Measurements from ENCODE around the gene NARS2.
"Not testable (repeated sequence)": the region's sequence is repeated elsewhere in the genome, so short reads cannot be mapped to it uniquely, and the experiment has no call there.

Gene NARS2

DNA sequence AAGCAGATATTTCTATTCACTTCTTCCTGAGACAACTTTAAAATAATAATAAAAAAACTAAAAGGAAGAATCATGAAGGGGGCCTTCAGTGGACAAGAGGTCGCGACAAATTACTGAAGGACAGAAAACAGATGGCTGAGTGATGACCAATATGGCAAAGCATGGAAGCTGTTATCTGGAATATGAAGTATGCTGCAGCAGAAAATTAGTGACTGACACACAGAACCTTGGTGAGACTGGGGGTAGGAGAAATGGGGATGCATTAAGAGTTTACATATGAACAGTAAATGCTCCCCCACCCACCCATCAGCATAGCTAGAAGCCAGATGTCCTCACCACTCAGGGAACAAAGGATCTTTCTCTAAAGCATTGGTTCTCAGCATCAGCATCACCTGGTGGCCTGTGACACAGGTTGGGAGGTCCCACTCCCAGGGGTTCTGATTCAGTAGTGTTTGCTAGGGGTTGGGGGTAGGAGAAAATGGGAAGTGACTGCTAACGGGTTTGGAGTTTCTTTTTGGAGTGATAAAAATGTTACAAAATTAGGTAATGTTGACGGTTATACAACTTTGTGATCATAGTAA, 59.7 kb downstream of the NARS2 start:
- no peak for DNase-seq (ENCODE audit: low read depth)
- TF ChIP-seq, protein P1, sequence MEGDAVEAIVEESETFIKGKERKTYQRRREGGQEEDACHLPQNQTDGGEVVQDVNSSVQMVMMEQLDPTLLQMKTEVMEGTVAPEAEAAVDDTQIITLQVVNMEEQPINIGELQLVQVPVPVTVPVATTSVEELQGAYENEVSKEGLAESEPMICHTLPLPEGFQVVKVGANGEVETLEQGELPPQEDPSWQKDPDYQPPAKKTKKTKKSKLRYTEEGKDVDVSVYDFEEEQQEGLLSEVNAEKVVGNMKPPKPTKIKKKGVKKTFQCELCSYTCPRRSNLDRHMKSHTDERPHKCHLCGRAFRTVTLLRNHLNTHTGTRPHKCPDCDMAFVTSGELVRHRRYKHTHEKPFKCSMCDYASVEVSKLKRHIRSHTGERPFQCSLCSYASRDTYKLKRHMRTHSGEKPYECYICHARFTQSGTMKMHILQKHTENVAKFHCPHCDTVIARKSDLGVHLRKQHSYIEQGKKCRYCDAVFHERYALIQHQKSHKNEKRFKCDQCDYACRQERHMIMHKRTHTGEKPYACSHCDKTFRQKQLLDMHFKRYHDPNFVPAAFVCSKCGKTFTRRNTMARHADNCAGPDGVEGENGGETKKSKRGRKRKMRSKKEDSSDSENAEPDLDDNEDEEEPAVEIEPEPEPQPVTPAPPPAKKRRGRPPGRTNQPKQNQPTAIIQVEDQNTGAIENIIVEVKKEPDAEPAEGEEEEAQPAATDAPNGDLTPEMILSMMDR (conservative IDR thresholded peaks at IDR 0.05; ENCODE audit: control insufficient read depth, insufficient read depth, low read depth, low read length): no peak
- H3K4me3 ChIP-seq (ENCODE audit: control insufficient read depth, low read depth, low read length): no peak overlapping the region

DNA sequence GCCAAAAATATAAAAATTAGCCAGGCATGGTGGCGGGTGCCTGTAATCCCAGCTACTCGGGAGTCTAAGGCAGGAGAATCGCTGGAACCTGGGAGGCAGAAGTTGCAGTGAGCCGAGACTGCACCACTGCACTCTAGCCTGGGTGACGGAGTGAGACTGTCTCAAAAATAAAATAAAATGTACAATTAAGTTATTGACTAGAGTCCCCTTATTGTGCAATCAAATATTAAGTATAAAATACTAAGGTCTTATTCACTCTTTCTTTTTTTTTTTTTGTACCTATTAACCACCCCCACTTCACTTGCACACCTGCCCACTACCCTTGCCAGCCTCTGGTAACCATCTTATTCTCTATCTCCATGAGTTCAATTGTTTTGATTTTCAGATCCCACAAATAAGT, 61.6 kb downstream of the NARS2 start:
- H3K4me3 ChIP-seq (ENCODE audit: control insufficient read depth, low read depth, low read length); DNase-seq (ENCODE audit: low read depth): not testable (repeated sequence)

DNA sequence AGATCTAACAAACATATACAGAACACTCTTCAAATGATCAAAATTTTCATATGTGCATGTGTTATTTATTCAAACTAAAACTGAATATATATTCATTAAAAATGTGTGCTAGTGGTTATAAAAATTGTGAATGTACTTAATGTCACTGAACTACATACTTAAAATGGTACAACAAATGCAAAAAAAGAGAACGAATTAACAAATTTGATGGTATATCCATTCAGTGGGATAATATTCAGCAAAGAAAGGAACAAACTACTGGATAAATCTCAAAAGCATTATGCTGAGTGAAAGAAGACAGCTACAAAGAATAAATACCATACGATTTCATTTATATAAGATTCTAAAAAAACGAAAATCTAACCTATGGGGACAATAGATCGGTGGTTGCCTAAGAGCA, 64.1 kb downstream of the NARS2 start:
- TF ChIP-seq, protein P1 (conservative IDR thresholded peaks at IDR 0.05; ENCODE audit: control insufficient read depth, insufficient read depth, low read depth, low read length): no peak
- DNase-seq (ENCODE audit: low read depth): no peak
- no peak overlapping the region for H3K4me3 ChIP-seq (ENCODE audit: control insufficient read depth, low read depth, low read length)

DNA sequence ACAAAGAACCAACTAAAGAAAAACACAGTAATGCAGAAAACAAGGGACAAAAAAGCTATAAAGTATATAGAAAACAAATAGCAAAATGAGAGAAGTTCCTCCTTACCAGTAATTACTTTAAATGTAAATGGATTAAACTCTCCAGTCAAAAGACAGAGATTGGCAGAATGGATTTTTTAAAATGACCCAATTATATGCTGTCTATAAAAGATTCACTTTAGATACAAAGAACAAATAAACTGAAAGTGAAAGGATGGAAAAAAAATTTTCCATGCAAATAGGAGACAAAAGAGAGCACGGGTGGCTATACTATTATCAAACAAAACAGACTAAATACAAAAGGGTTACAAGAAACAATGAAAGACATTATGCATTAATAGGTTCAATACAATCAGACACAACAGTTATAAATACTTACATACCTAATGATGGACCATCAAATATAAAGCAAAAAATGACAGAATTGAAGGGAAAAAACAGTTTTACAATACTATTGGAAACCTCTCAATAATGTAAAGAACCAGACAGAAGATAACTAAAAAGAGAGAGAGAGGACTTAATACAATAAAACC, 64.6 kb downstream of the NARS2 start:
- no peak for DNase-seq (ENCODE audit: low read depth)
- H3K4me3 ChIP-seq (ENCODE audit: control insufficient read depth, low read depth, low read length): no peak overlapping the region
- TF ChIP-seq, protein P1 (conservative IDR thresholded peaks at IDR 0.05; ENCODE audit: control insufficient read depth, insufficient read depth, low read depth, low read length): no peak

DNA sequence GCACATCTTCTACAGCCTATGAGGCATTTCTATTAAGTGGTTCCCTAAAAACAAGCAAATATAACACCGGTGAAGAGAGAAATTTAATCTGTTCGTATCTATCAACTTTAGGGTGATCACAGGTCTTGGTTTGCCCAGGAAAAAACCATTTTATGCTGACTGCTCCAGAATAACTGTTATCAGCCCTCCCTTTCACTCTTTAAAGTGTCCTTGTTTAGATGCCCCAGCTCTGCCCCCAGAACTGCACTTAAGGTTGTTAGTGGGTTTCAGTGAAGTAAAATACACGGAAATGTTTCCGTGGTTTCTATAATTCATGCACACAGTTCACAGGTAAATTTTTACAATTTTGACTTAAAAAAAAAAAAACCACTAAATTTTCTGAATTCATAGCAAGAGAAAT, 70.0 kb downstream of the NARS2 start:
- no peak for DNase-seq (ENCODE audit: low read depth)
- H3K4me3 ChIP-seq (ENCODE audit: control insufficient read depth, low read depth, low read length): no peak overlapping the region
- TF ChIP-seq, protein P1 (conservative IDR thresholded peaks at IDR 0.05; ENCODE audit: control insufficient read depth, insufficient read depth, low read depth, low read length): no peak

DNA sequence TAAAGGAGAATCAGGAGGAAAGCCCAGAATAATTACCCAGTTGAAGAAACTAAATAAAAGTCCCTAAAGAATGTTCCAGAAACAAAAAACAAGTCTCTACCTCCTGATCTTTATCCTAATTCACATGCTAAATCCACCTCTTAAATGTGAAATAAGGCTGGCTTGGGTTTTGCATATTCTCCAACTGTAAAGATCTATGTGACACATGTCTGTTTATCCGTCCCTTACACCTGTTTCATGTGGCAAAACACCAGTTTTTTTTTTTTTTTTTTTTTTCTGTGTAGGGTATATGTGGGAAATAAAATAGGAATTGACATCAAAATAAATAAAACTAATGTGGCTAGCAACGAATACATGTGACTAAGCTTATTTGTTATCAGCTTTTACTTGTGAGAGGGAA, 70.5 kb downstream of the NARS2 start:
- no peak for DNase-seq (ENCODE audit: low read depth)
- TF ChIP-seq, protein P1 (conservative IDR thresholded peaks at IDR 0.05; ENCODE audit: control insufficient read depth, insufficient read depth, low read depth, low read length): no peak
- no peak overlapping the region for H3K4me3 ChIP-seq (ENCODE audit: control insufficient read depth, low read depth, low read length)

DNA sequence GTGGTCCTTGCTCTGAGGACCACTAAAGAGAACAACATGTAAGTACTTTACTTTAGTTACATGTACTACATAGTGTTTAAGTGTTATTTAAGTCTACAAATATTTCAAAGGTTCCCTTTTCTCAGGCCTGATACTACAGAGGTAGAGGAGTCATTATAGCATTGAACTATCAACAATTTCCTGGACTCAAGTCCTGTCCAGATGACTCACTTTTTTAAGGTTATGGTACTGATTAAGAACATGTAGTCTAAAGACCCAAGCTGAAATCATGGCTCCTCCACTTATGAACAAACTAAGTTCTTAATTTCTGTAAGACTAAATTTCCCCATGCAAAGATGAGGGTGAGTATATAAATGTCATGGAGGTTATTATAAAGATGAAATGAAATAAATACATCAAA, 74.7 kb downstream of the NARS2 start:
- TF ChIP-seq, protein P1 (conservative IDR thresholded peaks at IDR 0.05; ENCODE audit: control insufficient read depth, insufficient read depth, low read depth, low read length): no peak
- H3K4me3 ChIP-seq (ENCODE audit: control insufficient read depth, low read depth, low read length): no peak overlapping the region
- DNase-seq (ENCODE audit: low read depth): peak; percentile 51

Measured in fibroblast of mammary gland (primary cell).